ENCODE measurements around the gene TIA1. TPM values are rescaled to one million over a fixed set of nuclear protein-coding genes. Genes with fewer than 3 reads are reported as not detected.

Gene TIA1
- total RNA-seq, 1 donor from 2014 or later, result 45.1 TPM

DNA sequence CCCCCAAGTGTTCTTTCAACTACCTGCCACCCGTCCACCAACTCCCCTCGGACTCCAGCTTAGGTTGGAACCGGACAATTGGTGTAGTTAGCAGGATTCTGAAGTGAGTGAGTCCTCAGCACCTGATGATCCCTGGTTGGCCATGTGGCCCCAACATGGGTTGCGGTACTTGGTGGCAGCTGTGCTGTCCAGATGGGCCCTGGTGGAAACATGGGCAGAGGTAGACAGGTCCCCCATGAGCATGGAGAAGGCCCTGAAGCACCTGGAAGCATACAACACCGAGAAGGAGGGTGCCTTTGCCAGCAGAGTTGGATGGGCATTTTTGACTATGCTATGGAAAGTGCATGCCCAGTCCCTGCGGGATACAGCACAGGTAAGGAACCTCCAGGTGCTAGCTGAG is 46.6 kb downstream of the TIA1 start:
- no peak overlapping the region for H3K4me3 ChIP-seq
- H3K36me3 ChIP-seq, result no peaks in the 10 kb centered on the region
- H3K9me3 ChIP-seq (replicated peaks), result no peaks in the 10 kb centered on the region
- H3K4me1 ChIP-seq, result no peaks in the 10 kb centered on the region
- intact Hi-C loops (cut with micrococcal nuclease), result no loop called here
- no peak for DNase-seq
- H3K27ac ChIP-seq (replicated peaks), result no peak overlapping the region
- no peaks in the 10 kb centered on the region for H3K27me3 ChIP-seq (ENCODE audit: low read depth)
- TF ChIP-seq, protein P1, sequence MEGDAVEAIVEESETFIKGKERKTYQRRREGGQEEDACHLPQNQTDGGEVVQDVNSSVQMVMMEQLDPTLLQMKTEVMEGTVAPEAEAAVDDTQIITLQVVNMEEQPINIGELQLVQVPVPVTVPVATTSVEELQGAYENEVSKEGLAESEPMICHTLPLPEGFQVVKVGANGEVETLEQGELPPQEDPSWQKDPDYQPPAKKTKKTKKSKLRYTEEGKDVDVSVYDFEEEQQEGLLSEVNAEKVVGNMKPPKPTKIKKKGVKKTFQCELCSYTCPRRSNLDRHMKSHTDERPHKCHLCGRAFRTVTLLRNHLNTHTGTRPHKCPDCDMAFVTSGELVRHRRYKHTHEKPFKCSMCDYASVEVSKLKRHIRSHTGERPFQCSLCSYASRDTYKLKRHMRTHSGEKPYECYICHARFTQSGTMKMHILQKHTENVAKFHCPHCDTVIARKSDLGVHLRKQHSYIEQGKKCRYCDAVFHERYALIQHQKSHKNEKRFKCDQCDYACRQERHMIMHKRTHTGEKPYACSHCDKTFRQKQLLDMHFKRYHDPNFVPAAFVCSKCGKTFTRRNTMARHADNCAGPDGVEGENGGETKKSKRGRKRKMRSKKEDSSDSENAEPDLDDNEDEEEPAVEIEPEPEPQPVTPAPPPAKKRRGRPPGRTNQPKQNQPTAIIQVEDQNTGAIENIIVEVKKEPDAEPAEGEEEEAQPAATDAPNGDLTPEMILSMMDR (IDR thresholded peaks at IDR 0.05; ENCODE audit: borderline replicate concordance), result no peak

DNA sequence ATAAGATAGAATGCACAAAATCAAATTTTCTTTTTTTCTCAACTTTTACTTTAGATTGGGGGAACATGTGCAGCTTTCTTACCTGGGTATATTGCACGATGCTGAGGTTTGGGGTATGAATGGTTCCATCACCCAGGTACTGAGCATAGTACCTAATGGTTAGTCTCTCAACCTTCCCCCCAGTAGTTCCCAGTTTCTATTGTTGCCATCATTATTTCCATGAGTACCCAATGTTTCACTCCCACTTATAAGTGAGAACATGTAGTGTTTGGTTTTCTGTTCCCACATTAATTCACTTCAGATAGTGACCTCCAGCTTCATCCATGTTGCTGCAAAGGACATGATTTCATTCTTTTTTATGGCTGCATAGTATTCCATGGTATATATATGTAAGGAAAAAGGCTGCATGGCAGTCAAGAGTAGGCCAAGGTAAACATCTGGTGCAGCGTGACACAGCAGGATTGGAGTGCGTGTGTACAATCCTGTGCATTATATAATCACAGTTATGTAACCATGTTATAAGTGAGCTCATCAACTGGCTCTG is 47.1 kb downstream of the TIA1 start:
- H3K27me3 ChIP-seq (ENCODE audit: low read depth), result no peaks in the 10 kb centered on the region
- no peak overlapping the region for H3K4me3 ChIP-seq
- H3K4me1 ChIP-seq, result no peaks in the 10 kb centered on the region
- no peaks in the 10 kb centered on the region for H3K9me3 ChIP-seq (replicated peaks)
- TF ChIP-seq, protein P1 (IDR thresholded peaks at IDR 0.05; ENCODE audit: borderline replicate concordance), result no peak
- H3K36me3 ChIP-seq, result no peaks in the 10 kb centered on the region
- no peak overlapping the region for H3K27ac ChIP-seq (replicated peaks)
- DNase-seq, result no peak
- intact Hi-C loops (cut with micrococcal nuclease), result no loop called here

DNA sequence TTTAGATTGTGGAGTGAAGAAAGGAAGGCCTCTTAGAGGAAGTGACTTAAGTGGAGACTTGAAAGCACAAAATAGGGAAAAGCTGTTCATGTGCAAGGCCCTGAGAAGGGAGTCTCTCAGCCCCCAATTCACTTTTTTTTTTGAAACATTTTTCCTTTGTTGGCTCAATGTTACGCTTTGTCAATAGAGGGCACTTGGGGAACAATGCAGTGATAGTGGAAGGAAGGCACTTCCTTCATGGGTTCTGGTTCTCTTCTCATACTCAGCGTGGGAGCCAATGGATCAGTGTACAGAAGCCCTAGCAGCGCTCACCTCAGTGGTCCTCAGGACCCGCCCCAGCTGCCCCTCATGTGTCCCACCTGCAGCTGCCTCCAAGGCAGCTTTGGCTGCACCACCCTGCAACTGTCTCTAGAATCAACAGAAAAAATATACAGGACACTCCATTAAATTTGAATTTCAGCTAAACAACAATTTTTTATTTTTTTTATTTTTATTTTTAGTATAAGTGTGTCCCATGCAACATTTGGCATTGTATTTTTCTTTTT is 49.0 kb downstream of the TIA1 start:
- H3K36me3 ChIP-seq, result no peaks in the 10 kb centered on the region
- H3K4me1 ChIP-seq, result no peaks in the 10 kb centered on the region
- H3K9me3 ChIP-seq (replicated peaks), result no peaks in the 10 kb centered on the region
- no peak overlapping the region for H3K27ac ChIP-seq (replicated peaks)
- H3K4me3 ChIP-seq, result no peak overlapping the region
- no peak for DNase-seq
- TF ChIP-seq, protein P1 (IDR thresholded peaks at IDR 0.05; ENCODE audit: borderline replicate concordance), result no peak
- H3K27me3 ChIP-seq (ENCODE audit: low read depth), result no peaks in the 10 kb centered on the region
- intact Hi-C loops (cut with micrococcal nuclease), result no loop called here

DNA sequence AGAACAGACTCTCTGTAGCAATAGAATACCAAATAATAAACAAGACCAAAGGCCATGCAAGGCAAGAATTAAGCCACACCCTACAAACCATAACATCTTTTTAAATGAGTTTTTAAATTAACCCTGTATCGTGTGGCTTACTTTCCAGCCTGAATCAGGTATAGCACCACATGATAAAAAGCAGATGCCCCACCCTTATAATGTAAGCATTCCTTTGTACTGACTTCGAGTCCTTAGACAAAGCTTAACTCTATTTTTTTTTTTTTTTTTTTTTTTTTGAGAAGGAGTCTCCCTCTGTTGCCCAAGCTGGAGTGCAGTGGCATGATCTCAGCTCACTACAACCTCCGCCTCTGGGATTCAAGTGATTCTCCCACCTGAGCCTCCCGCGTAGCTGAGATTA is 55.9 kb downstream of the TIA1 start:
- intact Hi-C loops (cut with micrococcal nuclease), result no loop called here
- Histone ChIP-seq H3K36me3 (no peaks in the 10 kb centered on the region), H3K27ac (replicated peaks) (no peak overlapping the region), H3K4me3 (no peak overlapping the region), H3K27me3 (ENCODE audit: low read depth) (no peaks in the 10 kb centered on the region), H3K9me3 (replicated peaks) (no peaks in the 10 kb centered on the region), H3K4me1 (peaks cover 18% of the 10 kb centered on the region)
- TF ChIP-seq, protein P1 (IDR thresholded peaks at IDR 0.05; ENCODE audit: borderline replicate concordance), result no peak
- DNase-seq, result no peak

DNA sequence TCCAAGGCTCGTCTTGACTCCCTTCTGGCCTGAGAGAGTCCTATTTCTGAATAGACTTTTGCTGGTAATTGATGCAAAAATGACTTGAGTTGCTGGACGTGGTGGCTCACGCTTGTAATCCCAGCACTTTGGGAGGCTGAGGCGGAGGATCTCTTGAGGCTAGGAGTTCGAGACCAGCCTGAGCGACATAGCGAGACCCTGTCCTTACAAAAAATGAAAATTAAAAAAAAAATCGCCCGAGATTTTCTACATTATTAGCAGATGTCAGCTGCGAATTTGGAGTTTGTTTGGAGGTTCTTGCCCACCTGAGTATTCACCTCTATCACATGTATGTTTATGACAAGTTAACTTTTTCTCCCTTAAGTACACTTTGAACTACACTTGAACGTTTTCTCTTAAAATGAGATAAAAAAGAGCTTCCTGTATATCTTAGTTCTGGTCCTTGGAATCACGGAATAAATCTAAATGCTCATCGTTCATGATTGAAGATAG is 57.1 kb downstream of the TIA1 start:
- no peaks in the 10 kb centered on the region for H3K36me3 ChIP-seq
- TF ChIP-seq, protein P1 (IDR thresholded peaks at IDR 0.05; ENCODE audit: borderline replicate concordance), result no peak
- no peaks in the 10 kb centered on the region for H3K9me3 ChIP-seq (replicated peaks)
- H3K4me3 ChIP-seq, result peak overlapping the region; percentile 84
- peaks cover 18% of the 10 kb centered on the region for H3K4me1 ChIP-seq
- H3K27ac ChIP-seq (replicated peaks), result peak overlapping the region; percentile 98
- intact Hi-C loops (cut with micrococcal nuclease), result no loop called here
- no peak for DNase-seq
- no peaks in the 10 kb centered on the region for H3K27me3 ChIP-seq (ENCODE audit: low read depth)

Measured in left ventricle myocardium inferior (tissue), 1 donor.